Breast epithelium (tissue), 4 donors: Measurements from ENCODE around the gene ABHD11. TPM values are rescaled to one million over a fixed set of nuclear protein-coding genes. Genes with fewer than 3 reads are reported as not detected.
"Not testable (repeated sequence)": the region's sequence is repeated elsewhere in the genome, so short reads cannot be mapped to it uniquely, and the experiment has no call there.

Experiments
- DNase-seq, 2 donors: peaks; one replicate each; pipeline ENCODE4 v3.0.0-alpha.2; 2019; ENCODE audit warnings: low spot score in 2 of 2
- H3K27ac ChIP-seq, 2 donors: fragments of 200-600 bp; sonication (generic) in 1 of 2; one replicate each; pipeline ENCODE4 v1.5.1; 2016 to 2019; ENCODE audit warnings: mild to moderate bottlenecking in 1 of 2
- H3K27me3 ChIP-seq, 2 donors: fragments of 200-600 bp; sonication (generic) in 1 of 2; one replicate each; pipeline versions ENCODE4 v1.5.1 to v1.6.0; 2017 to 2019; ENCODE audit warnings: control low read depth in 1 of 2, mild to moderate bottlenecking in 1 of 2
- H3K36me3 ChIP-seq: fragments of 200-600 bp; one replicate; pipeline ENCODE4 v1.5.1; 2019
- H3K4me1 ChIP-seq, 2 donors: fragments of 200-600 bp; sonication (generic); one replicate each; pipeline ENCODE4 v1.5.1; 2016 to 2019; ENCODE audit warnings: control low read depth in 1 of 2
- H3K4me3 ChIP-seq, 3 donors: fragments of 200-600 bp; sonication (generic); 1 replicate in 2 of 3; 2 replicates in 1 of 3; pipeline ENCODE4 v1.5.1; 2016 to 2019; ENCODE audit warnings: mild to moderate bottlenecking in 3 of 3, moderate library complexity in 2 of 3
- H3K9me3 ChIP-seq, 2 donors: fragments of 200-600 bp; sonication (generic) in 1 of 2; one replicate each; pipeline ENCODE4 v1.5.1; 2016 to 2019; ENCODE audit warnings: control low read depth in 1 of 2
- CTCF ChIP-seq, 3 donors: fragments of 450-650 bp; IDR thresholded peaks; one replicate each; pipeline ENCODE4 v1.5.1; 2016 to 2017; ENCODE audit warnings: antibody characterized with exemption in 3 of 3, mild to moderate bottlenecking in 3 of 3, moderate library complexity in 3 of 3
- POLR2A ChIP-seq: fragments of 450-650 bp; IDR thresholded peaks from one replicate; pipeline ENCODE4 v1.6.1; 2016; ENCODE audit warnings: antibody characterized with exemption, mild to moderate bottlenecking, moderate library complexity
- POLR2AphosphoS5 ChIP-seq, 3 donors: sonication (generic); formaldehyde crosslinking; IDR thresholded peaks; one replicate each; pipeline ENCODE4 v1.6.1; 2017; ENCODE audit warnings: antibody characterized with exemption in 3 of 3
- intact Hi-C: fragments of 100-400 bp; cut with DNase I; formaldehyde crosslinking; loops from one replicate; pipeline ENCODE4 v1.15.1; 2023; ENCODE audit warnings: low total_unique reads
- total RNA-seq, 3 donors: library from RNA; depleted of rRNA; stranded (reverse); fragments of >200 nt; gene quantifications; one replicate each; pipeline ENCODE4 v1.1.0, GENCODE V29; 2016

ABHD11 gene
- total RNA-seq, 3 donors from 2014 or later = 10.9 to 57.8 (median 36.4) TPM

- peaks cover 4 to 7% of the 10 kb centered on the region in 2 donors for H3K4me1 ChIP-seq
- intact Hi-C loops = no loop called here
- H3K27ac ChIP-seq = no peak overlapping the region
- H3K36me3 ChIP-seq = no peaks in the 10 kb centered on the region
- no peaks in the 10 kb centered on the region for H3K9me3 ChIP-seq
- TF ChIP-seq CTCF (IDR thresholded peaks at IDR 0.05) = no peak
- TF ChIP-seq POLR2AphosphoS5 (IDR thresholded peaks at IDR 0.05) = no peak
- no peak for TF ChIP-seq POLR2A
- H3K4me3 ChIP-seq = no peak overlapping the region
- no peak for DNase-seq
- no peaks in the 10 kb centered on the region for H3K27me3 ChIP-seq
Measured at GRCh38 chr7:73716318-73716890, 22.2 kb downstream of the ABHD11 start.

- H3K27ac ChIP-seq = peak overlapping the region in 1 of 2 donors; percentile 38
- H3K27me3 ChIP-seq = no peaks in the 10 kb centered on the region
- no peaks in the 10 kb centered on the region for H3K36me3 ChIP-seq
- H3K4me1 ChIP-seq = peaks cover 4 to 7% of the 10 kb centered on the region in 2 donors
- no peak for TF ChIP-seq CTCF (IDR thresholded peaks at IDR 0.05)
- TF ChIP-seq POLR2A = no peak
- TF ChIP-seq POLR2AphosphoS5 (IDR thresholded peaks at IDR 0.05) = no peak
- H3K9me3 ChIP-seq = no peaks in the 10 kb centered on the region
- no peak overlapping the region for H3K4me3 ChIP-seq
- intact Hi-C loops = no loop called here
- no peak for DNase-seq
Measured at GRCh38 chr7:73715648-73716317, 22.8 kb downstream of the ABHD11 start.

- intact Hi-C loops, DNase-seq, H3K36me3 ChIP-seq, H3K4me1 ChIP-seq, H3K9me3 ChIP-seq, H3K4me3 ChIP-seq, H3K27ac ChIP-seq, H3K27me3 ChIP-seq: not testable (repeated sequence)
Measured at GRCh38 chr7:73713319-73713718, 25.3 kb downstream of the ABHD11 start.

GRCh38 chr7:73712773-73713172 lies 25.8 kb downstream of the ABHD11 start:
- Histone ChIP-seq H3K4me1 (no peaks in the 10 kb centered on the region), H3K9me3 (no peaks in the 10 kb centered on the region), H3K27ac (no peak overlapping the region), H3K36me3 (no peaks in the 10 kb centered on the region), H3K27me3 (no peaks in the 10 kb centered on the region), H3K4me3 (no peak overlapping the region)
- intact Hi-C loops = no loop called here
- DNase-seq = no peak
- TF ChIP-seq CTCF (IDR thresholded peaks at IDR 0.05) (no peak), POLR2AphosphoS5 (IDR thresholded peaks at IDR 0.05) (no peak), POLR2A (no peak)

- H3K27me3 ChIP-seq = no peaks in the 10 kb centered on the region
- TF ChIP-seq POLR2AphosphoS5 (IDR thresholded peaks at IDR 0.05) (no peak), POLR2A (no peak), CTCF (IDR thresholded peaks at IDR 0.05) (no peak)
- H3K4me1 ChIP-seq = no peaks in the 10 kb centered on the region
- no peak overlapping the region for H3K4me3 ChIP-seq
- H3K9me3 ChIP-seq = no peaks in the 10 kb centered on the region
- DNase-seq = no peak
- no peaks in the 10 kb centered on the region for H3K36me3 ChIP-seq
- H3K27ac ChIP-seq = no peak overlapping the region
- intact Hi-C loops = no loop called here
Measured at GRCh38 chr7:73708961-73709549, 29.5 kb downstream of the ABHD11 start.
